ENCODE measurements around the gene CDR2L. TPM values are rescaled to one million over a fixed set of nuclear protein-coding genes. Genes with fewer than 3 reads are reported as not detected.
"Not testable (repeated sequence)": the region's sequence is repeated elsewhere in the genome, so short reads cannot be mapped to it uniquely, and the experiment has no call there.

Gene CDR2L
- total and polyA plus RNA-seq, 5 donors: 11.0 to 17.5 (median 13.8) TPM

- Histone ChIP-seq H3K4me1 (ENCODE audit: control insufficient read depth, insufficient read depth, low read length) (no peaks in the 10 kb centered on the region), H3K4me3 (ENCODE audit: low read length) (no peak overlapping the region), H3K27ac (ENCODE audit: low read length) (no peak overlapping the region), H3K27me3 (ENCODE audit: control insufficient read depth, insufficient read depth) (no peaks in the 10 kb centered on the region), H3K9me3 (ENCODE audit: control insufficient read depth, low read length) (no peaks in the 10 kb centered on the region)
- WGBS: 79% methylated on average over 14 of the region's 14 CpGs
- DNase-seq (peak in 1 of 3 donors; percentile 32), ATAC-seq (no peak)
- intact Hi-C loops (cut with DNase I): loop anchor here (5.0 to 10.0 kb wide), 6 partner anchors 52 to 245 kb away; partner anchors contain the start of genes MRPL58 (in 1 of the 4), NHERF1 (in 1 of the 4) and NUP85 (in 1 of the 4)
Observed at GRCh38 chr17:74959826-74960515, 27.5 kb upstream of the CDR2L start.

DNA sequence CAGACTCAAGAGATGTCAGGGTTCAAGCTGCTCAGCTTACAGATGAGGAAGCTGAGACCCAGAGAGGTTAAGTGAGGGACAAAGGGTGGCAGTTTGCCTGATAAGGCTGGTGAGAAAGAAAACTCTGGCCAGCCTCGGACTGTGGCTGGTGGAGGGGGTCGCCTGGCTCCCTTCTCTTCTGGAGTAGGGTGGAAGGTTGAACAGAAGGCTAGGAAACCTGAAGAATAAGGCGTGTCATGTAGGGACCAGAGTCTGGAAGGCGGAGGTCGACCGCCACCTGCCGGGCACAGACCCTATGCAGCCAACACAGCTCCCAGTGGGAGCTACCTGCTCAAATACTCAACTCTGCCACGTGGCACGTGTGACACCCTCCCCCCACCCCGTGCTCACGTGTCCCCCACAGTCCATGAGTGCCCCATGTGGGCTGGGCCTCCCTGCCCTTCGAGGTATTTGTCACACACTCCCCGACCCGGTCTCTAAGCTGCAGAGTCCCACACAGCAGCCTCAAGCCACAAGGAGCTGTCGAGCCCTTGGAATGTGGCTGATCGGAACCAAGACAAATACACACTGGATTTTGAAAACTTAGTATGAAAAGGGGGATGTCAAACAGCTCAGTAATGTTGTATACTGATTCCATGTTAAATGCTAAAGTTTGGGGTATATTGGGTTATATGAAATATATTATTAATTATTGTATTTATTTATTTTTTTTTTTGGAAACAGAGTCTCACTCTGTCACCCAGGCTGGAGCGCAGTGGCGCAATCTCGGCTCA is 26.7 kb upstream of the CDR2L start:
- DNase-seq (peak in 1 of 3 donors; percentile 43), ATAC-seq (no peak)
- no peaks in the 10 kb centered on the region for H3K27me3 ChIP-seq (ENCODE audit: control insufficient read depth, insufficient read depth)
- no peak overlapping the region for H3K27ac ChIP-seq (ENCODE audit: low read length)
- H3K9me3 ChIP-seq (ENCODE audit: control insufficient read depth, low read length): no peaks in the 10 kb centered on the region
- H3K4me3 ChIP-seq (ENCODE audit: low read length): no peak overlapping the region
- no peaks in the 10 kb centered on the region for H3K4me1 ChIP-seq (ENCODE audit: control insufficient read depth, insufficient read depth, low read length)
- intact Hi-C loops (cut with DNase I): loop anchor here in 3 of 4 donors (5.0 to 10.0 kb wide), 3 partner anchors 52 to 242 kb away; partner anchors contain the start of gene MRPL58 (in 1 of the 3)
- 50% methylated on average over 19 of the region's 19 CpGs for WGBS

DNA sequence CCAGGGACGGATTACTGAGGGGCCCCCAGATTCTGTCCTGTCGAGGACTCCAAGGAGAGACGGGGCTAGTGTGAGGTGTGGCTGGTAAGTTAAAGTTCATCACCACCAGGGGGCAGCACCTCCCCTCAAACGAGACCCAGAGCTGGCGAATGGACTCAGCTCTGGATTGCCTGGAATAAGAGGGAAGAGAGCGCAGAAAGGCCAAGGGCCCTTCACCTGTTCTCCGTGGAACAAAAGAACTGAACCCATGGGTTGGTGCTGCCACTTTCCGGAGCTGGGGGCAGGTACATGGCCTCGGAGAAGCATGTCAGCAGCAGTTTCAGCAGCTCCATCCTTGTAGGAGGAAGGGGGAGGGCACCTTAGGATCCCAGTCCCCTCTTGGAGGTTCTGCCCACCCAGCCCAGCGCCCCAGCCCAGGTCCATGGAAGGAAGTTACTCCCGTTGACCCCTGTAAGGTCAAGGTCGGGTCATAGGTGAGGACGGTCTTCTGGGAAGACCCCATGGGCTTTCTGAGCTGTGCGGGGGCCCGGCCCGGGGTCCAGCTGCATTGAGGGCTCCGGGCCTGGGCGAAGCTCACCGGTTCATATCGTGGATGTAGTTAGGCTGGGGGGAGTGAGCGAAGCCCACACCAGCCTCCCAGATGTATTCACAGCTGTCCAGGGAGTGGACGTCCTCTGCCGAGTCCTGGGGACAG is 25.6 kb upstream of the CDR2L start:
- H3K27ac ChIP-seq (ENCODE audit: low read length): no peak overlapping the region
- WGBS: 43% methylated on average over 23 of the region's 23 CpGs
- no peaks in the 10 kb centered on the region for H3K4me1 ChIP-seq (ENCODE audit: control insufficient read depth, insufficient read depth, low read length)
- H3K9me3 ChIP-seq (ENCODE audit: control insufficient read depth, low read length): no peaks in the 10 kb centered on the region
- no peaks in the 10 kb centered on the region for H3K27me3 ChIP-seq (ENCODE audit: control insufficient read depth, insufficient read depth)
- no peak overlapping the region for H3K4me3 ChIP-seq (ENCODE audit: low read length)
- DNase-seq: peak; percentile 88 to 93 (median 91)
- intact Hi-C loops (cut with DNase I): loop anchor here in 3 of 4 donors (5.0 to 10.0 kb wide), 3 partner anchors 50 to 240 kb away; partner anchors contain the start of gene MRPL58 (in 1 of the 3)
- peak; percentile 80 to 84 for ATAC-seq

DNA sequence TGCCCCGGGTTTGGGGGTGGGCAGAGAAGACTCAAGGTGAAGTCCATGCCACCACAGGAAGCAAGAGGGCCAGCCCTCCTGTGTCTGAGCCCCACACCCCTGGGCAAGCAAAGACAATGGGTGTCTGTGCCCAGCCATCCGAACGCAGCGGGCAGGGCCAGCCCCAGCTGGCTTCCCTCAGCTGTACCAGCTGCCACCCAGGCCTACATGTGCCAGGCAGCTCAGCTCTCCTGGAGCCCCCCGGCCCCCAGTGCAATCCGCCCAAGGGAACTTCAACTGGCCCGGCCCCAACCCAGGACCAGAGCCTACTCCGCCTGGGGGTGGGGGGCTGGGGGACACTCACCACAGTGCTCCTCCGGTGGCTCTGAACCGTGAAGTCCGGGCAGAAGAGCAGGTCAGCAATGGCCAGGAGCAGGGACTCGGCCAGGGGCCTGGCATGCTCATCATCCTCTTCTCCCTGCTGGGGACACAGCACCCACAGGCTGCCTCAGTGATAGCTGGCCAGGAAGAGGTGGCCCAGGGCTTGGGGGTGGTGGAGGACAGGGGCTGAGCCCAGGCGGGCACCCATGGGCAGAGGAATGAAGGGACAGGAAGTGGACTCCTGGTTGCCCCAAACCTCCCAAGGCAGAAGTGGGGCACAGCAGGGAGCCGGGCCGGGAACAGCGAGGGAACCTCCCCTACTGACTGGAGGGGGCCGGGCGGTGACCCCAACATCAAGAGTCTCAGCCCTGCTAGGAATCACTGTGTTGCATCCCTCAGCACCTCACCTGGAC is 24.6 kb upstream of the CDR2L start:
- intact Hi-C loops (cut with DNase I): loop anchor here in 3 of 4 donors (5.0 to 10.0 kb wide), 3 partner anchors 49 to 239 kb away; partner anchors contain the start of gene MRPL58 (in 1 of the 3)
- Histone ChIP-seq H3K4me1 (ENCODE audit: control insufficient read depth, insufficient read depth, low read length) (no peaks in the 10 kb centered on the region), H3K9me3 (ENCODE audit: control insufficient read depth, low read length) (no peaks in the 10 kb centered on the region), H3K27me3 (ENCODE audit: control insufficient read depth, insufficient read depth) (no peaks in the 10 kb centered on the region), H3K4me3 (ENCODE audit: low read length) (no peak overlapping the region), H3K27ac (ENCODE audit: low read length) (no peak overlapping the region)
- DNase-seq: no peak
- WGBS: 86% methylated on average over 18 of the region's 18 CpGs
- ATAC-seq: no peak

- Histone ChIP-seq H3K27me3 (ENCODE audit: control insufficient read depth, insufficient read depth) (no peaks in the 10 kb centered on the region), H3K27ac (ENCODE audit: low read length) (no peak overlapping the region), H3K4me3 (ENCODE audit: low read length) (no peak overlapping the region), H3K4me1 (ENCODE audit: control insufficient read depth, insufficient read depth, low read length) (no peaks in the 10 kb centered on the region), H3K9me3 (ENCODE audit: control insufficient read depth, low read length) (no peaks in the 10 kb centered on the region)
- DNase-seq: no peak
- WGBS: 71% methylated on average over 12 of the region's 12 CpGs
- no peak for ATAC-seq
- intact Hi-C loops (cut with DNase I): loop anchor here in 3 of 4 donors (5.0 to 10.0 kb wide), 3 partner anchors 49 to 239 kb away; partner anchors contain the start of gene MRPL58 (in 1 of the 3)
Observed at GRCh38 chr17:74963656-74964055, 23.8 kb upstream of the CDR2L start.

GRCh38 chr17:74964246-74964761 is 23.1 kb upstream of the CDR2L start:
- intact Hi-C loops (cut with DNase I): loop anchor here in 3 of 4 donors (5.0 to 10.0 kb wide), 3 partner anchors 48 to 238 kb away; partner anchors contain the start of gene MRPL58 (in 1 of the 3)
- no peak for ATAC-seq
- no peak overlapping the region for H3K4me3 ChIP-seq (ENCODE audit: low read length)

GRCh38 chr17:74964988-74965622 is 22.3 kb upstream of the CDR2L start:
- intact Hi-C loops (cut with DNase I): loop anchor here in 3 of 4 donors (5.0 to 10.0 kb wide), 3 partner anchors 47 to 237 kb away; partner anchors contain the start of gene MRPL58 (in 1 of the 3)
- Histone ChIP-seq H3K27ac (ENCODE audit: low read length) (no peak overlapping the region), H3K27me3 (ENCODE audit: control insufficient read depth, insufficient read depth) (no peaks in the 10 kb centered on the region), H3K4me1 (ENCODE audit: control insufficient read depth, insufficient read depth, low read length) (no peaks in the 10 kb centered on the region), H3K4me3 (ENCODE audit: low read length) (no peak overlapping the region), H3K9me3 (ENCODE audit: control insufficient read depth, low read length) (no peaks in the 10 kb centered on the region)
- ATAC-seq (no peak), DNase-seq (peak in 1 of 3 donors; percentile 17)
- WGBS: 88% methylated on average over 14 of the region's 14 CpGs

More at GRCh38 chr17:74964246-74964761, 23.1 kb upstream of the CDR2L start:
- H3K27ac ChIP-seq (ENCODE audit: low read length): no peak overlapping the region
- H3K27me3 ChIP-seq (ENCODE audit: control insufficient read depth, insufficient read depth): no peaks in the 10 kb centered on the region
- no peaks in the 10 kb centered on the region for H3K9me3 ChIP-seq (ENCODE audit: control insufficient read depth, low read length)
- DNase-seq: peak in 1 of 3 donors; percentile 33
- WGBS: 88% methylated on average over 12 of the region's 12 CpGs
- H3K4me1 ChIP-seq (ENCODE audit: control insufficient read depth, insufficient read depth, low read length): no peaks in the 10 kb centered on the region

DNA sequence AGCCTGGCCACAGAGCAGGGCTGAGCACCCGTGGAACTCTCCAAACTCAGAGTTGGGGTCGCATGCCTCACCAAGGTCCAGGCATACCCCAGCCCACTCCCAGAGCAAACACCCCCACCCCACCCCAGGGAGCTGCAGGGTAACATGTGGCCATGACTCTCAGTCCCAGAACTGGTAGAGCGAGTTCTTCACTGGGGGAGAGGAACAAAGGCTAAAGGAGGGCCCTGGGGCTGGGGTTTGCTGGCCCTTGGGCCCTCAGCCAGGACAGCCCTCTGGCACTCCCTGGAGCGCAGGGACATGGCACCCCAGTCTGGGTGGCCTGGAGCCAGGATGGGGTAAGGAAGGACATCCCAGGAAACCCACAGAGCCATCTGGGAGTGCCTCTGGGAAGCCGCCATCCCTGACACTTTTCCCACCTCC is 19.1 kb upstream of the CDR2L start:
- Histone ChIP-seq H3K27me3 (ENCODE audit: control insufficient read depth, insufficient read depth) (no peaks in the 10 kb centered on the region), H3K4me3 (ENCODE audit: low read length) (no peak overlapping the region), H3K27ac (ENCODE audit: low read length) (no peak overlapping the region), H3K4me1 (ENCODE audit: control insufficient read depth, insufficient read depth, low read length) (no peaks in the 10 kb centered on the region), H3K9me3 (ENCODE audit: control insufficient read depth, low read length) (no peaks in the 10 kb centered on the region)
- WGBS: 80% methylated on average over 5 of the region's 5 CpGs
- intact Hi-C loops (cut with DNase I): loop anchor here in 1 of 4 donors (10.0 kb wide), 1 partner anchor 56 kb away; no protein-coding TSS in a partner anchor
- no peak for ATAC-seq
- DNase-seq: peak in 1 of 3 donors; percentile 31

DNA sequence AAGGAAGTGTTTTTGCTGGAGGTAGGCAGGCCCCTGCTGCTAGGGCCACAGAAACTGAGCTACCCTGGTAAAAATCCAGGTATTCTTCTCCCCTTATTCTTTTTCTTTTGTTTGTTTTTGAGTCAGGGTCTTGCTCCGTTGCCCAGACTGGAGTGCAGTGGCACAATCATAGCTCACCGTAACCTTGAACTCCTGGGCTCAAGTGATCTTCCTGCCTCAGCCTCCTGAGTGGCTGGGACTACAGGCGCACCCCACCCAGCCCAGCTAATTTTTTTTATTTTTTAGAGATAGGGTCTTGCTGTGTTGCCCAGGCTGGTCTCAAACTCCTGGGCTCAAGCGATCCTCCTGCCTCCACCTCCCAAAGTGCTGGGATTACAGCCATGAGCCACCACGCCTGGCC is 17.9 kb upstream of the CDR2L start:
- H3K27me3 ChIP-seq (ENCODE audit: control insufficient read depth, insufficient read depth); H3K27ac ChIP-seq (ENCODE audit: low read length); H3K9me3 ChIP-seq (ENCODE audit: control insufficient read depth, low read length); ATAC-seq; DNase-seq; H3K4me1 ChIP-seq (ENCODE audit: control insufficient read depth, insufficient read depth, low read length); H3K4me3 ChIP-seq (ENCODE audit: low read length): not testable (repeated sequence)
- WGBS: 90% methylated on average over 5 of the region's 5 CpGs
- intact Hi-C loops (cut with DNase I): loop anchor here in 1 of 4 donors (10.0 kb wide), 1 partner anchor 55 kb away; no protein-coding TSS in a partner anchor

Data from right cardiac atrium (tissue), 5 donors.